Measurements from ENCODE around the gene ELOA.
"Not testable (repeated sequence)": the region's sequence is repeated elsewhere in the genome, so short reads cannot be mapped to it uniquely, and the experiment has no call there.

Gene ELOA

GRCh38 chr1:23784846-23785245 is 41.6 kb downstream of the ELOA start:
- no peak for DNase-seq (ENCODE audit: low spot score)
- peaks cover 51% of the 10 kb centered on the region for H3K36me3 Mint-ChIP-seq (ENCODE audit: low read depth)
- H3K27me3 Mint-ChIP-seq (ENCODE audit: low read depth), result no peaks in the 10 kb centered on the region
- no peak overlapping the region for H3K4me3 Mint-ChIP-seq
- H3K9me3 Mint-ChIP-seq, result no peaks in the 10 kb centered on the region
- peaks cover 5% of the 10 kb centered on the region for H3K4me1 Mint-ChIP-seq (ENCODE audit: low read depth)
- H3K27ac Mint-ChIP-seq, result no peak overlapping the region

GRCh38 chr1:23787701-23788100 is 44.4 kb downstream of the ELOA start:
- H3K9me3 Mint-ChIP-seq, result no peaks in the 10 kb centered on the region
- H3K4me1 Mint-ChIP-seq (ENCODE audit: low read depth), result peaks cover 12% of the 10 kb centered on the region
- H3K27me3 Mint-ChIP-seq (ENCODE audit: low read depth), result no peaks in the 10 kb centered on the region
- no peak overlapping the region for H3K4me3 Mint-ChIP-seq
- H3K36me3 Mint-ChIP-seq (ENCODE audit: low read depth), result peaks cover 51% of the 10 kb centered on the region
- DNase-seq (ENCODE audit: low spot score), result no peak
- H3K27ac Mint-ChIP-seq, result no peak overlapping the region

- H3K4me1 Mint-ChIP-seq (ENCODE audit: low read depth), result peaks cover 12% of the 10 kb centered on the region
- DNase-seq (ENCODE audit: low spot score), result no peak
- peak overlapping the region; percentile 36 for H3K4me3 Mint-ChIP-seq
Observed at GRCh38 chr1:23788695-23789094, 45.4 kb downstream of the ELOA start.

GRCh38 chr1:23790696-23791515 is 47.6 kb downstream of the ELOA start, which contains the start of gene LYPLA2:
Gene LYPLA2 (plus strand): TSS chr1:23791145. CDS start chr1:23792683, 1,538 bp downstream.
- Mint-ChIP-seq H3K4me1 (ENCODE audit: low read depth) (peaks cover 12% of the 10 kb centered on the region), H3K36me3 (ENCODE audit: low read depth) (peaks cover 41% of the 10 kb centered on the region), H3K4me3 (peak within 1 kb of the TSS; percentile 92), H3K27ac (peak within 1 kb of the TSS; percentile 95), H3K9me3 (no peaks in the 10 kb centered on the region), H3K27me3 (ENCODE audit: low read depth) (no peaks in the 10 kb centered on the region)
- peak; percentile 89 for DNase-seq (ENCODE audit: low spot score)

More at GRCh38 chr1:23788695-23789094, 45.4 kb downstream of the ELOA start:
- Mint-ChIP-seq H3K27me3 (ENCODE audit: low read depth) (no peaks in the 10 kb centered on the region), H3K9me3 (no peaks in the 10 kb centered on the region), H3K27ac (no peak overlapping the region), H3K36me3 (ENCODE audit: low read depth) (peaks cover 52% of the 10 kb centered on the region)

GRCh38 chr1:23791516-23792047 is 48.3 kb downstream of the ELOA start:
- Mint-ChIP-seq H3K9me3 (no peaks in the 10 kb centered on the region), H3K27ac (peak overlapping the region; percentile 95), H3K27me3 (ENCODE audit: low read depth) (no peaks in the 10 kb centered on the region), H3K4me3 (peak overlapping the region; percentile 92), H3K36me3 (ENCODE audit: low read depth) (peaks cover 36% of the 10 kb centered on the region), H3K4me1 (ENCODE audit: low read depth) (peaks cover 12% of the 10 kb centered on the region)
- no peak for DNase-seq (ENCODE audit: low spot score)

- H3K4me1 Mint-ChIP-seq (ENCODE audit: low read depth), result peaks cover 12% of the 10 kb centered on the region
- H3K27me3 Mint-ChIP-seq (ENCODE audit: low read depth), result no peaks in the 10 kb centered on the region
- DNase-seq (ENCODE audit: low spot score), result no peak
- peak overlapping the region; percentile 92 for H3K4me3 Mint-ChIP-seq
- peaks cover 30% of the 10 kb centered on the region for H3K36me3 Mint-ChIP-seq (ENCODE audit: low read depth)
- H3K9me3 Mint-ChIP-seq, result no peaks in the 10 kb centered on the region
- peak overlapping the region; percentile 95 for H3K27ac Mint-ChIP-seq
Observed at GRCh38 chr1:23792151-23792945, 49.1 kb downstream of the ELOA start.

GRCh38 chr1:23793018-23793781 is 49.9 kb downstream of the ELOA start:
- Mint-ChIP-seq H3K4me3 (peak overlapping the region; percentile 21), H3K27ac (no peak overlapping the region), H3K9me3 (no peaks in the 10 kb centered on the region), H3K27me3 (ENCODE audit: low read depth) (no peaks in the 10 kb centered on the region), H3K36me3 (ENCODE audit: low read depth) (peaks cover 24% of the 10 kb centered on the region), H3K4me1 (ENCODE audit: low read depth) (peaks cover 12% of the 10 kb centered on the region)
- no peak for DNase-seq (ENCODE audit: low spot score)

GRCh38 chr1:23793861-23794731 is 50.8 kb downstream of the ELOA start:
- Mint-ChIP-seq H3K4me1 (ENCODE audit: low read depth) (peaks cover 14% of the 10 kb centered on the region), H3K4me3 (no peak overlapping the region), H3K9me3 (no peaks in the 10 kb centered on the region), H3K27ac (no peak overlapping the region), H3K27me3 (ENCODE audit: low read depth) (no peaks in the 10 kb centered on the region), H3K36me3 (ENCODE audit: low read depth) (peaks cover 23% of the 10 kb centered on the region)
- DNase-seq (ENCODE audit: low spot score), result no peak

GRCh38 chr1:23794732-23795182 is 51.5 kb downstream of the ELOA start:
- peaks cover 19% of the 10 kb centered on the region for H3K4me1 Mint-ChIP-seq (ENCODE audit: low read depth)

GRCh38 chr1:23795676-23796465 is 52.6 kb downstream of the ELOA start:
- no peaks in the 10 kb centered on the region for H3K9me3 Mint-ChIP-seq
- H3K27me3 Mint-ChIP-seq (ENCODE audit: low read depth), result no peaks in the 10 kb centered on the region
- H3K4me3 Mint-ChIP-seq, result no peak overlapping the region
- no peak overlapping the region for H3K27ac Mint-ChIP-seq
- no peak for DNase-seq (ENCODE audit: low spot score)
- H3K36me3 Mint-ChIP-seq (ENCODE audit: low read depth), result peaks cover 21% of the 10 kb centered on the region
- peaks cover 16% of the 10 kb centered on the region for H3K4me1 Mint-ChIP-seq (ENCODE audit: low read depth)

More at GRCh38 chr1:23794732-23795182, 51.5 kb downstream of the ELOA start:
- H3K36me3 Mint-ChIP-seq (ENCODE audit: low read depth), result peaks cover 21% of the 10 kb centered on the region
- H3K27ac Mint-ChIP-seq; DNase-seq (ENCODE audit: low spot score); H3K4me3 Mint-ChIP-seq; H3K27me3 Mint-ChIP-seq (ENCODE audit: low read depth); H3K9me3 Mint-ChIP-seq: not testable (repeated sequence)

GRCh38 chr1:23796466-23797271 is 53.4 kb downstream of the ELOA start:
- no peak overlapping the region for H3K4me3 Mint-ChIP-seq
- H3K4me1 Mint-ChIP-seq (ENCODE audit: low read depth), result peaks cover 15% of the 10 kb centered on the region
- no peaks in the 10 kb centered on the region for H3K27me3 Mint-ChIP-seq (ENCODE audit: low read depth)
- peaks cover 16% of the 10 kb centered on the region for H3K36me3 Mint-ChIP-seq (ENCODE audit: low read depth)
- DNase-seq (ENCODE audit: low spot score), result no peak
- no peaks in the 10 kb centered on the region for H3K9me3 Mint-ChIP-seq
- no peak overlapping the region for H3K27ac Mint-ChIP-seq
